Activated naive CD8-positive, alpha-beta T cell treated with anti-CD3 and anti-CD28 coated beads, Interleukin-2, amount 10 ng/mL, durations not matched to agents 7 days and 5 days (primary cell): Measurements from ENCODE around the gene HRG. TPM values are rescaled to one million over a fixed set of nuclear protein-coding genes. Genes with fewer than 3 reads are reported as not detected.
A peak's percentile ranks its signal among the peaks of the same experiment; 100 is the strongest.

Experiments
- ATAC-seq: fragments of 150-1000 bp; cut with Tn5 transposase; one replicate; pipeline ENCODE4 v1.10.0; 2021; ENCODE audit warnings: low read depth, moderate library complexity
- POLR2A ChIA-PET: fragments of 350-600 bp; sonication (Branson Sonifier 250); formaldehyde crosslinking; loops from one replicate; lab custom pipeline; 2021; ENCODE audit warnings: antibody characterized with exemption; lab: Charles Lee
- DNase-seq: peaks from one replicate; pipeline ENCODE4 v3.0.0; 2021
- H3K27ac Mint-ChIP-seq: one replicate; pipeline ENCODE4 v1.8.0; 2022; ENCODE audit warnings: mild to moderate bottlenecking, mixed read lengths
- H3K27me3 Mint-ChIP-seq: one replicate; pipeline ENCODE4 v1.8.0; 2022; ENCODE audit warnings: mild to moderate bottlenecking, moderate library complexity, mixed read lengths
- H3K36me3 Mint-ChIP-seq: one replicate; pipeline ENCODE4 v1.8.0; 2021; ENCODE audit warnings: mild to moderate bottlenecking, mixed read lengths
- H3K4me1 Mint-ChIP-seq: one replicate; pipeline ENCODE4 v1.8.0; 2021; ENCODE audit warnings: mixed read lengths
- H3K4me3 Mint-ChIP-seq: one replicate; pipeline ENCODE4 v1.8.0; 2022; ENCODE audit warnings: mild to moderate bottlenecking, moderate library complexity, mixed read lengths
- H3K9me3 Mint-ChIP-seq: one replicate; pipeline ENCODE4 v1.8.0; 2021; ENCODE audit warnings: mixed read lengths
- total RNA-seq, 2 experiments: library from RNA; stranded (reverse); gene quantifications; one replicate each; pipeline ENCODE4 v1.2.3, GENCODE V29; 2021

HRG gene
- total RNA-seq, 2 experiments from 2014 or later = not detected

DNA sequence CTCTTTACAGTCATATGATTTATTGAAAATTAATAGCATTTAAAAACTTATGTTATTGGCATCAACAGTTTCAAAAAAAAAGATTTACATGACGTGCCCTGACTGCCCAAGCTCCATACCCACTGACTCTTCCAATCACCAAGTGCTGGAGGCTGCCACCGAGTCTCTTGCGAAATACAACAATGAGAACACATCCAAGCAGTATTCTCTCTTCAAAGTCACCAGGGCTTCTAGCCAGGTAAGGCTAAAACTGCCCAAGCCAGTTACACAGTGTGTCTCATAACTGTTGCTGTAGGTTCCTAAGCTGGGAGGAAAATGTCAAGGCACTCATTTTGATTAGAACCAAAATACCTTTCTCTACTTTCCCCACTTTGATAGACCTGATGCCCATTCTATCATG is 21.1 kb upstream of the HRG start:
- Mint-ChIP-seq H3K4me1 (peaks cover 10% of the 10 kb centered on the region), H3K9me3 (no peaks in the 10 kb centered on the region), H3K27ac (no peak overlapping the region), H3K4me3 (no peak overlapping the region), H3K36me3 (no peaks in the 10 kb centered on the region), H3K27me3 (peaks cover 16% of the 10 kb centered on the region)
- POLR2A ChIA-PET = no interaction called here
- ATAC-seq (no peak), DNase-seq (no peak)

DNA sequence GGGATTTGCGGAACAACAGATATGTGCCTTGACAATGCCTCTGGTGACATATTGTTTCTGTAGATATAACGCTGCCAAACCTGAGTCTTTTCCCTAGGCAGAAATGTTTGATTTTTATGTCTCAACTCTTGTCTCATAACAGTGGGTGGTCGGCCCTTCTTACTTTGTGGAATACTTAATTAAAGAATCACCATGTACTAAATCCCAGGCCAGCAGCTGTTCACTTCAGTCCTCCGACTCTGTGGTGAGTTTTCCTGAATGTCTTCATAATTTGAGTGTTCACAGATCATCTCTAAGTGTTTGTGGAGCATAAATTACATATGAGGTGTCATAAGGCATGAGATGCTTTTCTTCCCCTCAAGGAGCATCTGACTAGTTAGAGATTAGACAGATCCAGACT is 19.7 kb upstream of the HRG start:
- peaks cover 10% of the 10 kb centered on the region for H3K4me1 Mint-ChIP-seq
- DNase-seq = no peak
- no peak overlapping the region for H3K27ac Mint-ChIP-seq
- no peaks in the 10 kb centered on the region for H3K36me3 Mint-ChIP-seq
- H3K4me3 Mint-ChIP-seq = no peak overlapping the region
- H3K27me3 Mint-ChIP-seq = peaks cover 18% of the 10 kb centered on the region
- POLR2A ChIA-PET = no interaction called here
- H3K9me3 Mint-ChIP-seq = no peaks in the 10 kb centered on the region
- no peak for ATAC-seq

DNA sequence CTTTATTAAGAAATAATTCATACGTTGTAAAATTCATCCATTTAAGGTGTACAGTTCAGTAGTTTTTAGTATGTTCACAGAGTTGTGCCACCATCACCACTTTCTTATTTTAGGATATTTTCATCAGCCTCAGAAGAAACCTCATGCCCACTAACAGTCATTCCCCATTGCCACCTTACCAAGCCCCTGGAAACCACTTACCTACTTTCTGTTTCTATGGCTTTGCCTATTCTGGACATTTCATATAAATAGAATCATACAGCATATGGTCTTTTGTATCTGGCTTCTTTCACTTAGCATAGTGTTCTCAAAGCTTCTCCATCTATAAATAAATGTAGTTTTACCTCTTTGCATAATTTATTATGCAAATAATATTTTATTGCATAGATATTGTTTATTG is 19.0 kb upstream of the HRG start:
- ATAC-seq (no peak), DNase-seq (no peak)
- Mint-ChIP-seq H3K27ac (no peak overlapping the region), H3K9me3 (no peaks in the 10 kb centered on the region), H3K36me3 (no peaks in the 10 kb centered on the region), H3K27me3 (peaks cover 16% of the 10 kb centered on the region), H3K4me3 (no peak overlapping the region), H3K4me1 (peaks cover 7% of the 10 kb centered on the region)
- POLR2A ChIA-PET = no interaction called here

DNA sequence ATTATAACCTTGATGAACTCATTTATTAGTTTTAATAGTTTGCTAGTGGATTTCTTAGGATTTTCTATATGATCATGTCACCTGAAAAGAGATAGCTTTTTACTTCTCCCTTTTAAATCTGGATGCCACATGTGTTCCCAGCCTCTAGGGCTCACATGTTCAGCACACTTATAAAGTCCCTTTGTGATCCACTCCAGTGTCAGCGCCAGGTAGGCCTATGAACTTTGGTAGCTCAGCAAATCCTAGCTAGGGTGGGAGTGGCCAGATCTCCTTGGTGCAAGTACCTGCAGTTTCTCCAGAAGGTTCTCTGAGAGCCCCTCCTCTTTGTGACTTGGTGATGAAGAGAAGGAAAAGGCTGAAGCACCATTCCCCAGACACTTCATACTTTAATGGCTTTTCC is 17.0 kb upstream of the HRG start:
- no peaks in the 10 kb centered on the region for H3K9me3 Mint-ChIP-seq
- peaks cover 4% of the 10 kb centered on the region for H3K4me1 Mint-ChIP-seq
- ATAC-seq (no peak), DNase-seq (no peak)
- no peak overlapping the region for H3K27ac Mint-ChIP-seq
- POLR2A ChIA-PET = no interaction called here
- H3K4me3 Mint-ChIP-seq = no peak overlapping the region
- H3K27me3 Mint-ChIP-seq = peaks cover 19% of the 10 kb centered on the region
- no peaks in the 10 kb centered on the region for H3K36me3 Mint-ChIP-seq

DNA sequence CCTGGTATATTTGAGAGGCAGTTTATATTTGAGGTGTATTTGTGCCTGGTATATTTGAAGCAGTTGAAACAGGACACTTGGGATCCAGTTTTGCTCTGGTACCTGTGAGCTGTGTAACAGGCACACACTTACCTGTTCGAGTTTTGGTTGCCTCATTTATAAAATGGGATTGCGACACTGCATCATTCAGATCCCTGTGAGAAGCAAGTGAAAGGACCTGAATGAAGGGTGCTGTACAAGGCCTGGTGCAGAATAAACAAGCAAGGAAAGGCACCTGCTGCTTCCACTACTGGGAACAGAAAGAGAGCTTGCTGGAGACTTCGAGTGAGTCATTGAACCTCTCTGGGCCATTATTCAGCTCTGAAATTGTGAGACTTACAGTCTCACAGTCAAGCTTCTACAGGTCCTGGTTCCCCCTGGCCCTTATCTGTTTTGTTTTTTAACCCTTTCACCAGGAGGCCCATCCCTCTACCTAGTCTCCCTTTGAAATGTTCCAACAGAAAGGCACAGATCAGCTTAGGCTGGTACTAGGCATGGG is 14.1 kb upstream of the HRG start:
- ATAC-seq (no peak), DNase-seq (no peak)
- Mint-ChIP-seq H3K4me3 (no peak overlapping the region), H3K27ac (no peak overlapping the region), H3K9me3 (no peaks in the 10 kb centered on the region), H3K27me3 (peaks cover 19% of the 10 kb centered on the region), H3K4me1 (peaks cover 1% of the 10 kb centered on the region), H3K36me3 (no peaks in the 10 kb centered on the region)
- POLR2A ChIA-PET = no interaction called here

DNA sequence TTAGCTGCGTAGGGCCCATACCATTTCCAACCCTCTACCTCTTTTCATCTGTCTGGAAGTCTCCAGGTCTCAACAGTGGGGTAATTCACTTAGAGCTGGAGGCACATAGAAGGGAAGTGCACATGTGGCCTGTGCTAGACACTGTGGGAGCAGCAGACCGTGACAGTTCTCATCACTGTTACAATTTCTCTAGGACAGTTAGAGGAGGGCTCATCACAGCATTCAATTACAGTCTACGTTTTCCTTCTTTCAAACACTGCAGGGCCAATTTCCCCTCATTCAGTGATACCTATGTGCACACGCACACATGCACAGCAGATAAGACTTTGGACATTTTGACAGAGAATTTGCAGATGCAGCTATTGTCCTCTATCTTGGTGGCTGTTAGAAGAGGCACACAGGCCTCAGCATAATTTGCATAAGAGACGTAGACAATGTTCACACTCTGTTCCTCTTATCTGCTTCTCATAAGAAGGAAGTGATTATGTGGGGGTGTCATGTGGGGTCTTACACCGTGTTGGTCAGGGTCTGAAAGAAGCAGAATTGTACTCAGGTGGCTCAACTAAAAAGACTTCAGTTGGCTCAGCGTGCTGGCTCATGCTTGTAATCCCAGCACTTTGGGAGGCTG is 12.6 kb upstream of the HRG start:
- no peaks in the 10 kb centered on the region for H3K4me1 Mint-ChIP-seq
- DNase-seq (no peak), ATAC-seq (no peak)
- no peaks in the 10 kb centered on the region for H3K36me3 Mint-ChIP-seq
- peaks cover 29% of the 10 kb centered on the region for H3K27me3 Mint-ChIP-seq
- H3K27ac Mint-ChIP-seq = no peak overlapping the region
- no peak overlapping the region for H3K4me3 Mint-ChIP-seq
- POLR2A ChIA-PET = no interaction called here
- H3K9me3 Mint-ChIP-seq = no peaks in the 10 kb centered on the region

DNA sequence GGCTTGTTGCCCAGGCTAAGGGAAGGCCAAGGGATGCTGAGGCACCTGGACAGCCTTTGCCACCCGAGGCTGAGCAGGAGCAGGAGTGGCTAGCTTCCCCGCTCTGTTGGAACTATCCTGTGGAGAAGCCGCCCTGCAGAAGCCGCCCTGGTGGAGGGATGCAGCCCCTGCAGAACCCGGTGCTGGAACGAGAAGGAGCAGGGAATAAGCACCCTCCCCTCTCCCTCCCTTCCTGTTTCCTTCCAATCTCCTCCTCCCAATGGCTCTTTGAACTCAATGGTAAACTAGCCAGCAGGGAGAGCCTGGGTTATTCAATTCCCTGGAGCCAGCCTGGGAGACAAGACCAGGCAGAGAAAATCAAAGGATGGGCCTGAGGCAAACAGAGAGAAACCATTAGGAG is 11.8 kb upstream of the HRG start:
- H3K4me3 Mint-ChIP-seq = no peak overlapping the region
- POLR2A ChIA-PET = no interaction called here
- no peaks in the 10 kb centered on the region for H3K9me3 Mint-ChIP-seq
- H3K27ac Mint-ChIP-seq = no peak overlapping the region
- H3K36me3 Mint-ChIP-seq = no peaks in the 10 kb centered on the region
- H3K4me1 Mint-ChIP-seq = no peaks in the 10 kb centered on the region
- peaks cover 28% of the 10 kb centered on the region for H3K27me3 Mint-ChIP-seq
- ATAC-seq (no peak), DNase-seq (no peak)

DNA sequence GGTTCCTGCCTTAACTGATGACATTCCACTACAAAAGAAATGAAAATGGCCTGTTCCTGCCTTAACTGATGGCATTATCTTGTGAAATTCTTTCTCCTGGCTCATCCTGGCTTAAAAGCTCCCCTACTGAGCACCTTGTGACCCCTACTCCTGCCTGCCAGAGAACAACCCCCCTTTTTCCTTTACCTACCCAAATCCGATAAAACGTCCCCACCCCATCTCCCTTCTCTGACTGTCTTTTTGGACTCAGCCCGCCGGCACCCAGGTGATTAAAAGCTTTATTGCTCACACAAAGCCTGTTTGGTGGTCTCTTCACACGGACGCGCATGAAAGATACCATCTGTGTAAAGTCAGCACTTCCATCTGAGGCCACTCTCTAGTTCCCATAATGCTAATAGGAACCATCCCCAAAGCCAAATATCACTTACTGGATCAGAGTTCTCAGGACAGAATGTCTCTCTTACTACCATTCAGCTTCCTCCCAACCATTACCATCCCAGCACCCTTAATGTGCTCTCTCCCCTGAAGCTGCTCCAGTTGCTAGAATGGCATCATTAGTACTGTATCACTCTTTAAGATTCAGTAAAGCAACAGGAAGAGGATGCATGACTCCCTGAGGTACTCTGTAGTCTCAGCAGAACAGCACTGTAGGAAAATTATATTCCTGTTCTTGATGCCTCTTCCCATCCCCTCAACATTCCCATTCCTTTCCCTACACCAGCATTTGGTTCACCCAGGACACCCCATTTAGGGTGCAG is 2.3 kb upstream of the HRG start:
- Mint-ChIP-seq H3K9me3 (no peaks in the 10 kb centered on the region), H3K36me3 (no peaks in the 10 kb centered on the region), H3K27ac (no peak overlapping the region), H3K4me1 (no peaks in the 10 kb centered on the region), H3K27me3 (peaks cover 15% of the 10 kb centered on the region), H3K4me3 (no peak overlapping the region)
- no peak for ATAC-seq
- no peak for DNase-seq
- POLR2A ChIA-PET = no interaction called here

DNA sequence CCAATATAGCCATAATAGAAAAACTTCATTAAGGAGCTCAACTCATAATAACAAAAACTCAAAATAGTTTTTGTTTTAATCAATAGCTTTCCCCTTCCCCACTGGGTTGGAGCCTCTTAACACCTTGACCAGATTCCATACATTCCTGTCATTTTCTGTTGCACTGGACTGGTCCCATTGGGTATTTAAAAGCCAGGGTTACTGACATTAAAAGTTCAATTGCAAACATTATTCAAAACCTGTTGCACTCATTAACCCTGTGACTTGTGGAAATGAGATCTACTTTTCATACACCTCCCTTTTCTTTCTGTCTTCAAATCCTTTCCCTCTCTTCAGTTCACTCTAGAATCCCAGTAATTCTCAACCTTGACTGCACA is 1.7 kb upstream of the HRG start:
- POLR2A ChIA-PET = no interaction called here
- Mint-ChIP-seq H3K4me3 (no peak overlapping the region), H3K27ac (no peak overlapping the region), H3K27me3 (peaks cover 15% of the 10 kb centered on the region), H3K4me1 (no peaks in the 10 kb centered on the region), H3K9me3 (no peaks in the 10 kb centered on the region), H3K36me3 (no peaks in the 10 kb centered on the region)
- ATAC-seq = no peak
- DNase-seq = no peak

DNA sequence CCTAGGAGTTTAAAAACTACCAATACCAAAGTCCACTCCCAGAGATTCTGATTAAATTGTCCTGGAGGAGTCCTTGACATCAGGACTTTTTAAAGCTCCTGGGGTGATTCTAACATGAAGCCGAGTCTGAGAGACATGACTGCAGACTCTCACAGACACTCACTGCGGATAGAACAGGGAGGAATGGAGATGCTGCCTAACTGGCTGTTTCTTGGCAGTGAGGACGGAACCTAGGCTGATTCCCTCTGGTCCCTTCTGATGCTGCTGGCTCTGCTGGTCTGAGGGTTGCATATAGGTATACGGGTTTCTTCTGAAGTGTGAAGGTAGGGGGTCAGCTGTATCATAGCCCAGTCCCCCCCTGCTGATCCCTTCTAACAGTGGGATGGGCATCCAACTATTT is 1.3 kb upstream of the HRG start:
- no peak for ATAC-seq
- peaks cover 11% of the 10 kb centered on the region for H3K27me3 Mint-ChIP-seq
- no peaks in the 10 kb centered on the region for H3K36me3 Mint-ChIP-seq
- H3K4me3 Mint-ChIP-seq = no peak overlapping the region
- POLR2A ChIA-PET = no interaction called here
- no peak for DNase-seq
- H3K9me3 Mint-ChIP-seq = no peaks in the 10 kb centered on the region
- peaks cover 4% of the 10 kb centered on the region for H3K4me1 Mint-ChIP-seq
- H3K27ac Mint-ChIP-seq = no peak overlapping the region

DNA sequence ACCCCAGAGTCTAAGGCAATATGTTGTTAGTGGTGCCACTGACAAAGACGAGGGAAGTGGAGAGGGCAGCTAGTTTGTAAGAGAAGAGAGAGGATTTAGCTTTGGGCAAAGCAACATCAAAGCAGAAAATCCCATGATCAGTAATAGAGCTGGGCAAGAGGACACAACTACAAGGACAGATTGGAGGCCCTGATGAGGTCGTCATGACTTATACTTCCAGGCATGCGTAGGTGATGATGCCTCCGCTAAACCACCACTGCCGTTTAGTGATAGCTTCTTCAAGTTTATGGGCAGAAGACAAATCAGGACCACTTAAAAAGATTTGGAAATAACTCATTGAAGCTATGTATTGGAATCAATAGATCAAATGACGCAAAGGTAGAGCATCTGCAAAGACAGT is 2.6 kb downstream of the HRG start:
- H3K4me1 Mint-ChIP-seq = peaks cover 10% of the 10 kb centered on the region
- DNase-seq (no peak), ATAC-seq (no peak)
- H3K9me3 Mint-ChIP-seq = no peaks in the 10 kb centered on the region
- H3K36me3 Mint-ChIP-seq = peaks cover 2% of the 10 kb centered on the region
- POLR2A ChIA-PET = no interaction called here
- H3K4me3 Mint-ChIP-seq = no peak overlapping the region
- peaks cover 22% of the 10 kb centered on the region for H3K27me3 Mint-ChIP-seq
- H3K27ac Mint-ChIP-seq = no peak overlapping the region

DNA sequence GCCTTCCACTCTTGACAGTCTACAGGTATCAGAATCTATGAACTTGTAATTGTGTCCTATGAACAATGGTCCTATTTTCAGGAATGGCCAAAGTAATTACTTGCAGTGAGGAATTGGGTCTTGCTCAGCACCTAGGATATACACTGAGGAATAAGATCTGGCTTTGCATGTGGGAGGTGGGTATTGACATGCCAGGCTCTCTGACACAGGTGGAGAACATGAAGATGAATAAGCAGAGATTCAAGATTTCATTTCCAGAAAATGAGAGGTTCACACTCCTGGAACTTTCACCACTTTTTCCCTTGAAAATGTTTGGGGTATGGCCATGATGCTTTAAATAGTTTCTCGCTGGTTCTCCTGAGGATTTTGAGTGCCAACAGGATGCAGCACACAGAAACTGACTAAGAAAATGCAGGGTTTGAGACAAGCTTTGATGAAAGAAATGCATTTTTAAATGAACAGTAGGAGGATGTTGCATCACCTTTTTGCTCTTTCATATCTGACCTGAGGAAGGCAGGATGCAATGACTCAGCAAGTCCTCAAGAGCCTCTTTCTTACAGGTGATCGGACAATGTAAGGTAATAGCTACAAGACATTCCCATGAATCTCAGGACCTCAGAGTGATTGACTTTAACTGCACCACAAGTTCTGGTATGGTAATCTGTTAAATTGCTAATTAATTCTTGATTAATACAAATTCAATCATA is 3.7 kb downstream of the HRG start:
- H3K27ac Mint-ChIP-seq = peak overlapping the region; percentile 7
- peak overlapping the region; percentile 1 for H3K4me3 Mint-ChIP-seq
- POLR2A ChIA-PET = no interaction called here

DNA sequence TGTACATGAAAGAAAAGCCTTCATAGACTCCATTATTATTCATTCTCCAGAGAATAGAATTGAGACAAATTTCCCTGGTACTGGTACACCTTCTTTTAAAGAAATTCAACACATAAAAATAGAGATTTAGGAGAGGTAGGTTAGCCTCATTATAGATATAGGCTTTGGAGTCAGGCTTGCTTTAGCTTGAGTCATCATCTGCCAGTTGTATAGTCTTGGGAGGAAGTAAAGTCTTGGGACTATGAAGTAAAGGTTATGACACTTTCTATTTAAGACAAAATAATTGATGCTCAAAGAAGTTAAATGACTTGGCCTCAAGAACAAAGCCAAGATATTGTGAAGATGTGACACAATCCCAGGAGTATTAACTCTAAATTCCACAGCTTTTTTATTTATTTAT is 4.3 kb downstream of the HRG start:
- no peak for ATAC-seq
- Mint-ChIP-seq H3K27me3 (peaks cover 29% of the 10 kb centered on the region), H3K27ac (no peak overlapping the region), H3K36me3 (peaks cover 2% of the 10 kb centered on the region), H3K9me3 (no peaks in the 10 kb centered on the region), H3K4me1 (peaks cover 10% of the 10 kb centered on the region), H3K4me3 (no peak overlapping the region)
- POLR2A ChIA-PET = no interaction called here
- no peak for DNase-seq

More for the DNA sequence above, 3.7 kb downstream of the HRG start:
- peaks cover 2% of the 10 kb centered on the region for H3K36me3 Mint-ChIP-seq
- no peak for DNase-seq
- no peaks in the 10 kb centered on the region for H3K9me3 Mint-ChIP-seq
- H3K4me1 Mint-ChIP-seq = peaks cover 10% of the 10 kb centered on the region
- ATAC-seq = peak; percentile 63
- H3K27me3 Mint-ChIP-seq = peaks cover 25% of the 10 kb centered on the region

DNA sequence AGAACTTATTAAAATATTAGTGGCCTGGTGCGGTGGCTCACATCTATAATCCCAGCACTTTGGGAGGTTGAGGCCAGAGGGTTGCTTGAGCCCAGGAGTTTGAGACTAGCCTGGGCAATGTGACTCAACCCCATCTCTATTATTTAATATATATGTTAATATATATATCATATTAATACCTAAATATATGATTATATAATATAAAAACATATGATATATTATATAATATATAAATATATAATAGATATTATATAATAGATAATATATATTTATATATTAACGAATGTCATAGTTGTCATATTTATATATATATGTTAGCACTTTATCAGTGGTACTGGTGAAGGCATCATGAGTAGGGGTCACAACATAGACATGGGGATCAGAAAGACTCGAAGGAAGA is 5.2 kb downstream of the HRG start:
- DNase-seq (no peak), ATAC-seq (no peak)
- Mint-ChIP-seq H3K9me3 (no peaks in the 10 kb centered on the region), H3K36me3 (peaks cover 2% of the 10 kb centered on the region), H3K27me3 (peaks cover 32% of the 10 kb centered on the region), H3K4me1 (peaks cover 10% of the 10 kb centered on the region), H3K4me3 (no peak overlapping the region), H3K27ac (no peak overlapping the region)
- POLR2A ChIA-PET = no interaction called here
